Muscle of leg (tissue), 9 donors: ENCODE measurements around the gene YIF1B. TPM values are rescaled to one million over a fixed set of nuclear protein-coding genes. Genes with fewer than 3 reads are reported as not detected.

ENCODE experiments used
- polyA plus RNA-seq, 8 donors: library from polyadenylated mRNA; unstranded; fragments of 120-200 nt; gene quantifications; one replicate each; pipeline versions ENCODE4 v1.2.1 to v1.2.3, GENCODE V29; 2013; ENCODE audit warnings: inconsistent platforms in 1 of 8, low replicate concordance in 1 of 8; ENCODE audit not compliant: insufficient read length in 8 of 8, insufficient read depth in 1 of 8
- total RNA-seq: library from RNA; stranded (reverse); fragments of 120-200 nt; gene quantifications from one replicate; pipeline ENCODE4 v1.2.4, GENCODE V29; 2013

The YIF1B gene
- total and polyA plus RNA-seq, 9 donors, result 25.9 to 32.5 (median 29.8) TPM

Other genes with a start within 250 kb of the YIF1B start
- 2.0 TPM for gene DPF1, start 91.7 kb downstream of the YIF1B start, total RNA-seq
- 1 to 10 TPM; 3.0 to 4.9 (median 4.4) TPM for gene DPF1, start 91.7 kb downstream of the YIF1B start, polyA plus RNA-seq
- 2.9 TPM for gene PPP1R14A, start 59.6 kb downstream of the YIF1B start, total RNA-seq
- 10 to 100 TPM; 12.2 to 24.2 (median 19.6) TPM for gene PPP1R14A, start 59.6 kb downstream of the YIF1B start, polyA plus RNA-seq
- gene SPINT2, start 51.4 kb downstream of the YIF1B start, total RNA-seq, result 2.6 TPM
- 10 to 100 TPM in 2 of 8 donors, 1 to 10 TPM in 6; 4.1 to 30.1 (median 4.8) TPM for gene SPINT2, start 51.4 kb downstream of the YIF1B start, polyA plus RNA-seq
- gene C19orf33, start 11.7 kb downstream of the YIF1B start, total RNA-seq, result 0.66 TPM
- gene C19orf33, start 11.7 kb downstream of the YIF1B start, polyA plus RNA-seq, result 1 to 10 TPM in 3 of 8 donors, under 1 TPM in 4, not detected in 1; 0.44 to 9.2 (median 1.00) TPM
- gene KCNK6, start 3.9 kb upstream of the YIF1B start, total RNA-seq, result 2.6 TPM
- 1 to 10 TPM; 2.0 to 4.4 (median 2.9) TPM for gene KCNK6, start 3.9 kb upstream of the YIF1B start, polyA plus RNA-seq
- 3.2 TPM for gene CATSPERG, start 19.9 kb upstream of the YIF1B start, total RNA-seq
- 1 to 10 TPM; 1.1 to 3.6 (median 2.0) TPM for gene CATSPERG, start 19.9 kb upstream of the YIF1B start, polyA plus RNA-seq
- gene PSMD8, start 58.6 kb upstream of the YIF1B start, total RNA-seq, result 133 TPM
- gene PSMD8, start 58.6 kb upstream of the YIF1B start, polyA plus RNA-seq, result 100 to 1,000 TPM; 124 to 150 (median 141) TPM
- gene GGN, start 72.1 kb upstream of the YIF1B start, total RNA-seq, result not detected
- under 1 TPM in 7 of 8 donors, not detected in 1; 0.09 to 0.84 (median 0.34) TPM for gene GGN, start 72.1 kb upstream of the YIF1B start, polyA plus RNA-seq
- 0.09 TPM for gene SPRED3, start 72.8 kb upstream of the YIF1B start, total RNA-seq
- gene SPRED3, start 72.8 kb upstream of the YIF1B start, polyA plus RNA-seq, result under 1 TPM; 0.21 to 0.87 (median 0.41) TPM
- 9.0 TPM for gene FAM98C, start 87.1 kb upstream of the YIF1B start, total RNA-seq
- gene FAM98C, start 87.1 kb upstream of the YIF1B start, polyA plus RNA-seq, result 10 to 100 TPM in 3 of 8 donors, 1 to 10 TPM in 5; 8.0 to 15.4 (median 9.7) TPM
- gene RASGRP4, start 110.3 kb upstream of the YIF1B start, total RNA-seq, result 0.98 TPM
- gene RASGRP4, start 110.3 kb upstream of the YIF1B start, polyA plus RNA-seq, result 1 to 10 TPM; 1.6 to 2.9 (median 2.2) TPM
- gene RYR1, start 117.7 kb upstream of the YIF1B start, total RNA-seq, result 145 TPM
- gene RYR1, start 117.7 kb upstream of the YIF1B start, polyA plus RNA-seq, result 100 to 1,000 TPM; 279 to 817 (median 513) TPM